HCT116 (cell line): Measurements from ENCODE around the gene SLC25A30. TPM values are rescaled to one million over a fixed set of nuclear protein-coding genes. Genes with fewer than 3 reads are reported as not detected.

Experiments
- ATAC-seq: fragments of 200-7000 bp; cut with Tn5 transposase; 2 replicates; pipeline ENCODE4 v1.9.1; 2020; ENCODE audit warnings: mild to moderate bottlenecking, moderate library complexity
- BruUV-seq: library from RNA; stranded (reverse); fragments of 400-500 nt; replicated peaks from 2 replicates; lab custom pipeline; 2021; lab: Mats Ljungman, UMichigan
- CTCF ChIA-PET: fragments of 300-600 bp; sonication (Branson Sonifier 250); formaldehyde crosslinking; loops from one replicate; lab custom pipeline; 2021; ENCODE audit warnings: antibody characterized with exemption; lab: Charles Lee
- POLR2A ChIA-PET: fragments of 300-600, 350-600 bp; sonication (Branson Sonifier 250); formaldehyde crosslinking; loops from one replicate; lab custom pipeline; 2021; ENCODE audit warnings: antibody characterized with exemption; lab: Charles Lee
- RAD21 ChIA-PET, 2 experiments: fragments of 300-600 bp; sonication (Branson Sonifier 250); formaldehyde crosslinking; loops; one replicate each; lab custom pipeline; 2023; ENCODE audit warnings: low total read pairs in 2 of 2; ENCODE audit not compliant: uncharacterized antibody in 2 of 2, unreplicated experiment in 2 of 2, low non-redundant PET in 1 of 2; lab: Charles Lee
- DNase-seq: peaks from one replicate; pipeline ENCODE4 v3.0.0-alpha.2; 2010; ENCODE audit warnings: low read depth, low spot score
- H2AFZ ChIP-seq: fragments of 200-600 bp; shearing (Covaris generic), sonication (generic); 2 replicates; pipeline ENCODE4 v1.6.1; 2017; ENCODE audit warnings: low read depth, mixed run types, mixed read lengths, antibody characterized with exemption, low read length; ENCODE audit not compliant: poor library complexity, severe bottlenecking
- H3K27ac ChIP-seq: 2 replicates; pipeline ENCODE4 v1.5.1; 2012; ENCODE audit warnings: low read depth, low read length
- H3K27me3 ChIP-seq: fragments of 200-600 bp; sonication (generic); 2 replicates; pipeline ENCODE4 v1.6.1; 2016; ENCODE audit warnings: mixed run types, low read length, mixed read lengths; ENCODE audit not compliant: insufficient read depth
- H3K36me3 ChIP-seq, 2 experiments: fragments of 200-500 bp in 1 of 2; fragments of 200-600 bp in 1 of 2; sonication (Bioruptor generic) in 1 of 2; sonication (generic) in 1 of 2; 2 replicates each; pipeline versions ENCODE4 v1.5.1 to v1.6.1; 2014 to 2016; ENCODE audit warnings: low read length in 2 of 2, inconsistent platforms in 1 of 2, mixed read lengths in 1 of 2, mixed run types in 1 of 2; ENCODE audit not compliant: insufficient read depth in 2 of 2, control insufficient read depth in 1 of 2
- H3K4me1 ChIP-seq, 2 experiments: fragments of 200-600 bp in 1 of 2; sonication (generic) in 1 of 2; 2 replicates each; pipeline versions ENCODE4 v1.5.1 to v1.6.1; 2012 to 2017; ENCODE audit warnings: low read length in 2 of 2, inconsistent platforms in 1 of 2, mild to moderate bottlenecking in 1 of 2, mixed read lengths in 1 of 2, mixed run types in 1 of 2, moderate library complexity in 1 of 2; ENCODE audit not compliant: insufficient read depth in 2 of 2, control insufficient read depth in 1 of 2
- H3K4me2 ChIP-seq: fragments of 200-600 bp; sonication (generic); 2 replicates; pipeline ENCODE4 v1.6.1; 2017; ENCODE audit warnings: mixed run types, low read length, mixed read lengths
- H3K4me3 ChIP-seq, 2 experiments: fragments of 200-600 bp in 1 of 2; sonication (generic) in 1 of 2; replicated peaks in 1 of 2; 2 replicates each; pipeline ENCODE4 v1.5.1; 2011 to 2016; ENCODE audit warnings: low read length in 2 of 2, control low read depth in 1 of 2, low read depth in 1 of 2, mild to moderate bottlenecking in 1 of 2, mixed read lengths in 1 of 2, mixed run types in 1 of 2
- H3K79me2 ChIP-seq: fragments of 200-600 bp; sonication (generic); 2 replicates; pipeline ENCODE4 v1.6.1; 2017; ENCODE audit warnings: mild to moderate bottlenecking, mixed run types, low read length, moderate library complexity, mixed read lengths; ENCODE audit not compliant: insufficient read depth
- H3K9ac ChIP-seq: fragments of 200-600 bp; sonication (generic); 2 replicates; pipeline ENCODE4 v1.6.1; 2016; ENCODE audit warnings: low read length, mixed read lengths
- H3K9me2 ChIP-seq: fragments of 200-600 bp; sonication (generic), shearing (Covaris generic); 2 replicates; pipeline ENCODE4 v1.6.1; 2017; ENCODE audit warnings: mixed run types, mild to moderate bottlenecking, moderate library complexity; ENCODE audit not compliant: insufficient read depth
- H3K9me3 ChIP-seq, 2 experiments: fragments of 200-500 bp in 1 of 2; fragments of 200-600 bp in 1 of 2; sonication (Bioruptor generic) in 1 of 2; sonication (generic) in 1 of 2; 2 replicates each; pipeline ENCODE4 v1.6.1; 2014 to 2017; ENCODE audit warnings: low read length in 2 of 2, mixed read lengths in 2 of 2, inconsistent platforms in 1 of 2, low read depth in 1 of 2, mild to moderate bottlenecking in 1 of 2, mixed run types in 1 of 2, moderate library complexity in 1 of 2; ENCODE audit not compliant: control insufficient read depth in 1 of 2, insufficient read depth in 1 of 2
- H4K20me1 ChIP-seq: fragments of 200-600 bp; sonication (generic), shearing (Covaris generic); 2 replicates; pipeline ENCODE4 v1.6.1; 2017; ENCODE audit warnings: mixed run types, mild to moderate bottlenecking, moderate library complexity; ENCODE audit not compliant: insufficient read depth
- CBX3 ChIP-seq: IDR thresholded peaks from 2 replicates; pipeline ENCODE4 v1.6.1; 2012; ENCODE audit warnings: low read depth
- CEBPB ChIP-seq: IDR thresholded peaks from 2 replicates; pipeline ENCODE4 v1.6.1; 2012; ENCODE audit warnings: low read depth
- ELF1 ChIP-seq: IDR thresholded peaks from 2 replicates; pipeline ENCODE4 v1.6.1; 2012; ENCODE audit warnings: low read depth, borderline replicate concordance
- EZH2 ChIP-seq: fragments of 200-600 bp; sonication (generic); IDR thresholded peaks from 2 replicates; pipeline ENCODE4 v1.6.1; 2017; ENCODE audit warnings: antibody characterized with exemption, mixed run types
- EZH2phosphoT487 ChIP-seq: fragments of 200-600 bp; IDR thresholded peaks from 2 replicates; pipeline ENCODE4 v1.6.1; 2018; ENCODE audit warnings: antibody characterized with exemption, borderline replicate concordance
- FOSL1 ChIP-seq: IDR thresholded peaks from 2 replicates; pipeline ENCODE4 v1.6.1; 2012; ENCODE audit warnings: low read depth
- POLR2AphosphoS5 ChIP-seq: IDR thresholded peaks from 2 replicates; pipeline ENCODE4 v1.6.1; 2011; ENCODE audit warnings: mild to moderate bottlenecking, low read depth, low read length, moderate library complexity
- SRF ChIP-seq: IDR thresholded peaks from 2 replicates; pipeline ENCODE4 v1.6.1; 2012; ENCODE audit warnings: low read depth
- TCF7L2 ChIP-seq: IDR thresholded peaks from 2 replicates; pipeline ENCODE4 v1.7.0; 2011; ENCODE audit warnings: borderline replicate concordance, inconsistent platforms; ENCODE audit not compliant: insufficient read depth, insufficient read length; ENCODE audit errors: extremely low read depth
- YY1 ChIP-seq: IDR thresholded peaks from 2 replicates; pipeline ENCODE4 v1.6.1; 2011; ENCODE audit warnings: low read length, low read depth, moderate library complexity, mild to moderate bottlenecking; ENCODE audit not compliant: insufficient replicate concordance; ENCODE audit errors: extremely low read depth
- ZFX ChIP-seq: fragments of 450-650 bp; IDR thresholded peaks from 2 replicates; pipeline ENCODE4 v1.6.1; 2017
- intact Hi-C: fragments of 100-400 bp; cut with micrococcal nuclease; formaldehyde crosslinking; loops from 2 replicates; pipeline ENCODE4 v1.10.0; 2022
- total RNA-seq: library from RNA; stranded (reverse); gene quantifications from one replicate; pipeline ENCODE4 v1.2.1, GENCODE V29; 2021; ENCODE audit not compliant: unreplicated experiment
- TF ChIP-seq, protein P1 (sequence below), 3 experiments: fragments of 200-600 bp in 1 of 3; sonication (generic) in 1 of 3; IDR thresholded peaks in 2 of 3; conservative IDR thresholded peaks in 1 of 3; 2 replicates each; pipeline ENCODE4 v1.5.1; 2012 to 2017; ENCODE audit warnings: low read depth in 2 of 3, low read length in 2 of 3, antibody characterized with exemption in 1 of 3, borderline replicate concordance in 1 of 3, control low read depth in 1 of 3, mild to moderate bottlenecking in 1 of 3, mixed read lengths in 1 of 3, mixed run types in 1 of 3, moderate library complexity in 1 of 3; ENCODE audit not compliant: insufficient read depth in 1 of 3

Gene SLC25A30
- total RNA-seq, 1 experiment from 2014 or later: 29.2 TPM

DNA sequence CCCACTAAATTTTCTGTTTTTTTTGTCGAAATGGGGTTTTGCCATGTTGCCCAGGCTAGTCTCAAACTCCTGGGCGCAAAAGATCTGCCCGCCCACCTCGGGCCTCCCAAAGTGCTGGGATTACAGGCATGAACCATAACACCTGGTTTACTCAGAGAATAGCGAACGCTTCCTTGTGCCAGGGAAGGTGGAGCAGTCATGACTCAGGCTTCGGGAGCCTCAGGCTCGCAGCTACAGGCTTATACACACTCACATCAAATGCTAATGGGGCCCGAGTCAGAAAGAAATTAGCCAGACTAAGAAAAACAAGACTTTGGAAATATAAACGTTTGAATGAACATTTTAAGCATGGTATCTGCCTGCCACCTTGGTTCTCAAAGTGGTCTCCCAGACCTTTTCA, 66.1 kb downstream of the SLC25A30 start:
- CTCF ChIA-PET: no interaction called here
- Histone ChIP-seq H3K9ac (peak overlapping the region; percentile 2; the same call in 1 of the 2 replicates), H2AFZ (no peak overlapping the region), H3K4me3 (no peak overlapping the region), H4K20me1 (no peaks in the 10 kb centered on the region), H3K4me2 (peak overlapping the region; percentile 24), H3K9me2 (no peaks in the 10 kb centered on the region), H3K27me3 (no peaks in the 10 kb centered on the region), H3K9me3 (no peaks in the 10 kb centered on the region)
- peak; percentile 80 for ATAC-seq
- POLR2A ChIA-PET: interaction anchor here (1.2 kb wide), 1 partner anchor 11 kb away, joined by 10 read pairs; the partner anchor contains the start of gene TPT1
- RAD21 ChIA-PET: interaction anchor here in 1 of 2 experiments (0.7 kb wide), 1 partner anchor 672 kb away, joined by 3 read pairs; no protein-coding TSS in a partner anchor
- intact Hi-C loops: no loop called here
- 0 out of 2 replicates have a peak, but pooled peaks have one; percentile 22 for TF ChIP-seq FOSL1
- TF ChIP-seq YY1: no peak
- TF ChIP-seq, all 23 proteins: peak for 1
- peaks cover 16% of the 10 kb centered on the region in 2 experiments for H3K36me3 ChIP-seq
- peak overlapping the region; percentile 33; the same call in 1 of the 2 replicates for H3K27ac ChIP-seq
- peaks cover 0 to 13% of the 10 kb centered on the region in 2 experiments; a peak in 2 of 4 replicates for H3K4me1 ChIP-seq
- no peak for DNase-seq
- peaks cover 5% of the 10 kb centered on the region; the same call in 1 of the 2 replicates for H3K79me2 ChIP-seq
- no TSS peak for BruUV-seq

DNA sequence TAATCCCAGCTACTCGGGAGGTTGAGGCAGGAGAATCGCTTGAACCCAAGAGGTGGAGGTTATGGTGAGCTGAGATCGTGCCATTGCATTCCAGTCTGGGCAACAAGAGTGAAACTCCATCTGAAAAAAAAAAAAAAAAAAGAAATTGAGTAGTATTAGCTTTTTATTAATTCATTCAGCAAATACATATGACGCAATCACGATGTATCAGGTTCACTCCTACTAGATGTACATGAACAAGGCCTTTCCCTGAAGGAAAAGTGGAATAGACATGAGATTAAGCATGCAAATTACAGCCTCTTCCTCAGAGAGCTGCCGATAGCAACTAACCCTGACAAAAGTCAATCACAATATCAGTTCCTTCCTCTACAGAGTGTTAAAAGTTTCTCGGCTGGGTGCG, 68.0 kb downstream of the SLC25A30 start:
- no peak overlapping the region for H3K9ac ChIP-seq
- BruUV-seq: no TSS peak
- DNase-seq: no peak
- H3K27ac ChIP-seq: no peak overlapping the region
- no peak overlapping the region for H3K4me3 ChIP-seq
- no peak for ATAC-seq
- no peaks in the 10 kb centered on the region for H3K27me3 ChIP-seq
- intact Hi-C loops: no loop called here
- no peak overlapping the region for H2AFZ ChIP-seq
- ChIA-PET RAD21 (no interaction called here), CTCF (interaction anchor here (1.0 kb wide), 1 partner anchor 9 kb away, joined by 3 read pairs; the partner anchor contains the start of gene TPT1), POLR2A (interaction anchor here (0.7 kb wide), 1 partner anchor 9 kb away, joined by 3 read pairs; no protein-coding TSS in a partner anchor)
- TF ChIP-seq EZH2phosphoT487 (no peak), CBX3 (no peak), CEBPB (no peak), TCF7L2 (no peak), SRF (no peak), POLR2AphosphoS5 (no peak), ZFX (no peak), EZH2 (no peak), ELF1 (no peak)
- TF ChIP-seq, protein P1, sequence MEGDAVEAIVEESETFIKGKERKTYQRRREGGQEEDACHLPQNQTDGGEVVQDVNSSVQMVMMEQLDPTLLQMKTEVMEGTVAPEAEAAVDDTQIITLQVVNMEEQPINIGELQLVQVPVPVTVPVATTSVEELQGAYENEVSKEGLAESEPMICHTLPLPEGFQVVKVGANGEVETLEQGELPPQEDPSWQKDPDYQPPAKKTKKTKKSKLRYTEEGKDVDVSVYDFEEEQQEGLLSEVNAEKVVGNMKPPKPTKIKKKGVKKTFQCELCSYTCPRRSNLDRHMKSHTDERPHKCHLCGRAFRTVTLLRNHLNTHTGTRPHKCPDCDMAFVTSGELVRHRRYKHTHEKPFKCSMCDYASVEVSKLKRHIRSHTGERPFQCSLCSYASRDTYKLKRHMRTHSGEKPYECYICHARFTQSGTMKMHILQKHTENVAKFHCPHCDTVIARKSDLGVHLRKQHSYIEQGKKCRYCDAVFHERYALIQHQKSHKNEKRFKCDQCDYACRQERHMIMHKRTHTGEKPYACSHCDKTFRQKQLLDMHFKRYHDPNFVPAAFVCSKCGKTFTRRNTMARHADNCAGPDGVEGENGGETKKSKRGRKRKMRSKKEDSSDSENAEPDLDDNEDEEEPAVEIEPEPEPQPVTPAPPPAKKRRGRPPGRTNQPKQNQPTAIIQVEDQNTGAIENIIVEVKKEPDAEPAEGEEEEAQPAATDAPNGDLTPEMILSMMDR (IDR thresholded peaks at IDR 0.05 in 2 of 3, conservative IDR thresholded peaks at IDR 0.05 in 1 of 3; ENCODE audit: borderline replicate concordance in 1 of 3, insufficient read depth in 1 of 3, low read depth in 2 of 3, low read length in 2 of 3): no peak
- peaks cover 0 to 13% of the 10 kb centered on the region in 2 experiments; a peak in 2 of 4 replicates for H3K4me1 ChIP-seq
- H4K20me1 ChIP-seq: no peaks in the 10 kb centered on the region
- no peaks in the 10 kb centered on the region for H3K9me3 ChIP-seq
- H3K36me3 ChIP-seq: peaks cover 16% of the 10 kb centered on the region in 2 experiments
- H3K79me2 ChIP-seq: peaks cover 5% of the 10 kb centered on the region; the same call in 1 of the 2 replicates
- H3K9me2 ChIP-seq: no peaks in the 10 kb centered on the region
- no peak overlapping the region for H3K4me2 ChIP-seq
